GM12891 (cell line): Measurements from ENCODE around the gene SOHLH1.

Experiments
- PAX5 ChIP-seq: IDR thresholded peaks from 2 replicates; pipeline ENCODE4 v1.6.1; 2011; ENCODE audit warnings: low read length, moderate library complexity, mild to moderate bottlenecking; ENCODE audit not compliant: insufficient read depth, severe bottlenecking
- POLR2A ChIP-seq: IDR thresholded peaks from 2 replicates; pipeline ENCODE4 v1.6.1; 2011; ENCODE audit warnings: low read depth, low read length, control low read depth
- POLR2AphosphoS5 ChIP-seq: IDR thresholded peaks from 2 replicates; pipeline ENCODE4 v1.6.1; 2011; ENCODE audit warnings: low read depth, low read length, control low read depth
- POU2F2 ChIP-seq: IDR thresholded peaks from 2 replicates; pipeline ENCODE4 v1.6.1; 2011; ENCODE audit warnings: low read depth, mild to moderate bottlenecking, control low read depth, low read length, moderate library complexity
- SPI1 ChIP-seq: IDR thresholded peaks from 2 replicates; pipeline ENCODE4 v1.6.1; 2011; ENCODE audit warnings: low read depth, low read length, control low read depth
- TAF1 ChIP-seq: IDR thresholded peaks from 2 replicates; pipeline ENCODE4 v1.6.1; 2011; ENCODE audit warnings: low read depth, low read length, control low read depth

GRCh38 chr9:135678236-135679017 is 20.9 kb downstream of the SOHLH1 start:
- TF ChIP-seq TAF1 (no peak), POLR2A (no peak), POLR2AphosphoS5 (no peak), SPI1 (no peak), PAX5 (no peak), POU2F2 (no peak)
